ENCODE measurements around the gene RLF. TPM values are rescaled to one million over a fixed set of nuclear protein-coding genes. Genes with fewer than 3 reads are reported as not detected.

Gene RLF
- total RNA-seq, 1 experiment from 2014 or later, result 15.5 TPM

DNA sequence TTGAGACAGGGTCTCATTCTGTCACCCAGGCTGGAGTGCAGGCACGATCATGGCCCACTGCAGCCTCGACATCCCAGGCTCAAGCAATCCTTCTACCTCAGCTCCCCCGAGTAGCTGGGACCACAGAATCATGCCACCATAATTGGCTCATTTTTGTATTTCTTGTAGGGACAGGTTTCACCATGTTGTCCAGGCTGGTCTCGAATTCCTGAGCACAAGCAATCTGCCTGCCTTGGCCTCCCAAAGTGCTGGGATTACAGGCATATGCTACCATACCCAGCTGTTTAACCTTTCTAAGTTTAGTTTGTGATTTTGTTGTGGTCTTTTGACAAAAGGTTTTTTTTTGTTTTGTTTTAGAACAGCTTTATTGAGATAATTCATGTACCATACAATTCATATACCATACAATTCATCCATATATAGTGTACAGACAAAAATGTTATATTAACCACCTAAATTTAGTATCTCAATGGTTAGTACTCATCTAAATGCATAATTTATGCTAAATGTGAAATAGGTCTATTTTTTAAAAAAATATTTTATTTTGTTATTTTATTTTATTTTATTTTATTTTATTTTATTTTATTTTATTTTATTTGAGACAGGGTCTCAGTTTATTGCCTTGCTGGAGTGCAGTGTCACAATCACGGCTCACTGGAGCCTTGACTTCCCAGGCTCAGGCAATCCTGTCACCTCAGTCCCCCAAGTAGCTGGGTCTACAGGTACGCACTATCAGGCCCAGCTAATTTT lies 105.8 kb downstream of the RLF start:
- no TSS peak for BruUV-seq (replicated peaks)
- Histone ChIP-seq H3K4me1 (replicated peaks; ENCODE audit: insufficient read depth) (no peaks in the 10 kb centered on the region), H3K9me2 (ENCODE audit: insufficient read depth) (no peaks in the 10 kb centered on the region), H3K4me3 (no peak overlapping the region), H2AFZ (no peak overlapping the region), H3F3A (ENCODE audit: insufficient read depth, low read depth) (no peaks in the 10 kb centered on the region), H4K20me1 (ENCODE audit: insufficient read depth) (peaks cover 23% of the 10 kb centered on the region), H3K27me3 (ENCODE audit: insufficient read depth, low read depth) (no peaks in the 10 kb centered on the region), H3K36me3 (ENCODE audit: low read depth) (peaks cover 47% of the 10 kb centered on the region), H3K9me3 (ENCODE audit: insufficient read depth, low read depth) (no peaks in the 10 kb centered on the region), H3K27ac (no peak overlapping the region), H3K79me2 (ENCODE audit: low read depth) (peaks cover 7% of the 10 kb centered on the region), H3K4me2 (no peak overlapping the region)
- ChIA-PET CTCF (interaction anchor here (0.6 kb wide), 1 partner anchor 266 kb away, joined by 4 read pairs; no protein-coding TSS in a partner anchor), POLR2A (ENCODE audit: unreplicated experiment) (no interaction called here)
- no peak for DNase-seq
- intact Hi-C loops (cut with micrococcal nuclease; ENCODE audit: unreplicated experiment), result no loop called here
- no peak for TF ChIP-seq EZH2 (IDR thresholded peaks at IDR 0.05; ENCODE audit: low read depth)

DNA sequence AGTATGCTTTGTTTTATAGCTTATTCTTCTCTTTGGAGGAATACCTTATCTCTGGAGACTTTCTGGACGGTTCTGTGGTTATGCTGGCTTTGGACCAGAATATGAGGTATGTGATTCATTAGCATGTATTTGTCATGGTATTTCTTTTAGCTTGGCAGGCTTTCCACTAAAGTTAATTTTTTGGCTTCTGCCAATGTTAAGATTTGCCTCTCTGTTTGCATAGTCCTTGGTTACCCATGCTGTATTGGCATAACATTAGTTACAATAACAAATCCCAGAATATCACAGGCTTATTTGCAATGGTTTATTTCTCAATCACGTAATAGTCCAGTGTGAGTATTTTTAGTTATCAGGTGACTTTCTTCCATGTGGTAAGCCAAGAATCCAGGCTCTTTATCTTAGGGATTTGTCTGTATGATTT lies 106.6 kb downstream of the RLF start:
- ChIA-PET CTCF (no interaction called here), POLR2A (ENCODE audit: unreplicated experiment) (no interaction called here)
- Histone ChIP-seq H3K9me2 (ENCODE audit: insufficient read depth) (no peaks in the 10 kb centered on the region), H4K20me1 (ENCODE audit: insufficient read depth) (peaks cover 21% of the 10 kb centered on the region), H2AFZ (no peak overlapping the region), H3K4me3 (no peak overlapping the region), H3K4me1 (replicated peaks; ENCODE audit: insufficient read depth) (no peaks in the 10 kb centered on the region), H3K27me3 (ENCODE audit: insufficient read depth, low read depth) (no peaks in the 10 kb centered on the region), H3K79me2 (ENCODE audit: low read depth) (peaks cover 7% of the 10 kb centered on the region), H3K4me2 (no peak overlapping the region), H3K9me3 (ENCODE audit: insufficient read depth, low read depth) (no peaks in the 10 kb centered on the region), H3K36me3 (ENCODE audit: low read depth) (peaks cover 46% of the 10 kb centered on the region), H3F3A (ENCODE audit: insufficient read depth, low read depth) (no peaks in the 10 kb centered on the region), H3K27ac (no peak overlapping the region)
- no peak for DNase-seq
- TF ChIP-seq, protein P1, sequence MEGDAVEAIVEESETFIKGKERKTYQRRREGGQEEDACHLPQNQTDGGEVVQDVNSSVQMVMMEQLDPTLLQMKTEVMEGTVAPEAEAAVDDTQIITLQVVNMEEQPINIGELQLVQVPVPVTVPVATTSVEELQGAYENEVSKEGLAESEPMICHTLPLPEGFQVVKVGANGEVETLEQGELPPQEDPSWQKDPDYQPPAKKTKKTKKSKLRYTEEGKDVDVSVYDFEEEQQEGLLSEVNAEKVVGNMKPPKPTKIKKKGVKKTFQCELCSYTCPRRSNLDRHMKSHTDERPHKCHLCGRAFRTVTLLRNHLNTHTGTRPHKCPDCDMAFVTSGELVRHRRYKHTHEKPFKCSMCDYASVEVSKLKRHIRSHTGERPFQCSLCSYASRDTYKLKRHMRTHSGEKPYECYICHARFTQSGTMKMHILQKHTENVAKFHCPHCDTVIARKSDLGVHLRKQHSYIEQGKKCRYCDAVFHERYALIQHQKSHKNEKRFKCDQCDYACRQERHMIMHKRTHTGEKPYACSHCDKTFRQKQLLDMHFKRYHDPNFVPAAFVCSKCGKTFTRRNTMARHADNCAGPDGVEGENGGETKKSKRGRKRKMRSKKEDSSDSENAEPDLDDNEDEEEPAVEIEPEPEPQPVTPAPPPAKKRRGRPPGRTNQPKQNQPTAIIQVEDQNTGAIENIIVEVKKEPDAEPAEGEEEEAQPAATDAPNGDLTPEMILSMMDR (conservative IDR thresholded peaks at IDR 0.05), result no peak
- no peak for TF ChIP-seq EZH2 (IDR thresholded peaks at IDR 0.05; ENCODE audit: low read depth)
- intact Hi-C loops (cut with micrococcal nuclease; ENCODE audit: unreplicated experiment), result no loop called here
- no TSS peak for BruUV-seq (replicated peaks)

DNA sequence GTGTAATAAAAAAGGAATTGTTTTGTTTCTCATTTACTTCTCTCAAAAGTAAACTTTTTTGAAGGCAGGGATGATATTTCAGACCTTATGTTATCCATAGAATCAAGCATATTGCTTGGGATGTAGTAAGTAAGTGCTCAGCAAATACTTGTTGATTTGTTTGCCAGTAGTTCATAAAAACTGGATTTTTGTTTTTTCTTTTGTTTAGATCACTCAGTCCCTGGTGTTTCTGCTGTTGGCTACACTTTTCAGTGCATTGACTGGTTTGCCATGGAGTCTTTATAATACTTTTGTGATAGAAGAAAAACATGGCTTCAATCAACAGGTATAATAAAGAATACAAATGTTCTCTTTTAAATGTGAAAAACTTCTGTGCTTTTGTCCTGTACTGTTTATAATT lies 107.0 kb downstream of the RLF start:
- Histone ChIP-seq H3F3A (ENCODE audit: insufficient read depth, low read depth) (no peaks in the 10 kb centered on the region), H3K4me2 (no peak overlapping the region), H3K27me3 (ENCODE audit: insufficient read depth, low read depth) (no peaks in the 10 kb centered on the region), H2AFZ (no peak overlapping the region), H3K27ac (no peak overlapping the region), H3K36me3 (ENCODE audit: low read depth) (peaks cover 46% of the 10 kb centered on the region), H3K9me3 (ENCODE audit: insufficient read depth, low read depth) (no peaks in the 10 kb centered on the region), H3K4me1 (replicated peaks; ENCODE audit: insufficient read depth) (no peaks in the 10 kb centered on the region), H3K79me2 (ENCODE audit: low read depth) (peaks cover 7% of the 10 kb centered on the region), H3K9me2 (ENCODE audit: insufficient read depth) (no peaks in the 10 kb centered on the region), H3K4me3 (no peak overlapping the region), H4K20me1 (ENCODE audit: insufficient read depth) (peaks cover 18% of the 10 kb centered on the region)
- intact Hi-C loops (cut with micrococcal nuclease; ENCODE audit: unreplicated experiment), result no loop called here
- ChIA-PET POLR2A (ENCODE audit: unreplicated experiment) (no interaction called here), CTCF (no interaction called here)
- no TSS peak for BruUV-seq (replicated peaks)
- no peak for DNase-seq
- TF ChIP-seq, protein P1 (conservative IDR thresholded peaks at IDR 0.05), result no peak
- TF ChIP-seq EZH2 (IDR thresholded peaks at IDR 0.05; ENCODE audit: low read depth), result no peak

Measured in PC-9 (cell line).